Stimulated activated CD8-positive, alpha-beta memory T cell treated with anti-CD3 and anti-CD28 coated beads, Interleukin-7, amount 100 ng/mL, for 24 hours (primary cell): ENCODE measurements around the gene ASCC3.

Experiments
- DNase-seq: peaks from one replicate; pipeline ENCODE4 v3.0.0-alpha.2; 2020; ENCODE audit warnings: low read depth

ASCC3 gene

GRCh38 chr6:100464903-100465700 is 416.0 kb downstream of the ASCC3 start, which contains the start of gene SIM1:
Gene SIM1, minus strand, starts transcription at chr6:100464921. Its CDS starts 1,453 bp downstream, at chr6:100463468.
- DNase-seq: no peak

DNA sequence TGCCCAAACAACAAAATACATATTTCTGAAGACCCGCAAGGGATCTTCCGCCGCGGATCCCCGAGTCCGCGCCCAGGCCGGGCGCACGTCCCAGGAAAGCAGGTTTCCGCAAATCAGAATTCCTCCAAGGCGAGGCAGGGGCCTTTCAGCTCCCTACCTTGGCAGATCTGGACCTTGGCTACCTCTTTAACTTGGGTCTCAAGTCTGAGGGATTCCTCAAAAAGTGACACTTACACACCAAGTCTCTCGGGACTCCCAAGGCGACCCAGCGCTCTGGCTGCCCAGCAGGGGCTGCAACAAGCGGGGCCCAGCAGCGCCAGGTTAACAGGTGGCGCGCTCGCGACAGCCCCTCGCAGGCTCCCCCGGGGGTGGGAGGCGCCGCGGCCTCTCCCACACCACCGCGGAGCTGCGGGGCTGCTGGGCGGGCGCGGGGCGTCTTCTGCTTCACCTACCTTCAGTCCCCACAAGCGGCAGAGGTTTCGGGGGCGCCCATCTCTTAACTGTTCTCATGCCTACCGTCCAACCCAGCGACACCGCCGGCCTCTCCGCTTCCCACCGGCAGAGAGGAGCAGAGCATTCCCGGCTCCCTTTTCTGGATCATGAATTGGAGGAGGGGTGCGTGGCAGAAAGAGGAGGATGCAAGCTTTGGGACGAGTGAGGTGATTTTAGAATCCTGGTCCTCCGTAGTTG is 416.8 kb downstream of the ASCC3 start:
- DNase-seq: no peak

GRCh38 chr6:100463630-100464161 is 417.4 kb downstream of the ASCC3 start:
- no peak for DNase-seq

DNA sequence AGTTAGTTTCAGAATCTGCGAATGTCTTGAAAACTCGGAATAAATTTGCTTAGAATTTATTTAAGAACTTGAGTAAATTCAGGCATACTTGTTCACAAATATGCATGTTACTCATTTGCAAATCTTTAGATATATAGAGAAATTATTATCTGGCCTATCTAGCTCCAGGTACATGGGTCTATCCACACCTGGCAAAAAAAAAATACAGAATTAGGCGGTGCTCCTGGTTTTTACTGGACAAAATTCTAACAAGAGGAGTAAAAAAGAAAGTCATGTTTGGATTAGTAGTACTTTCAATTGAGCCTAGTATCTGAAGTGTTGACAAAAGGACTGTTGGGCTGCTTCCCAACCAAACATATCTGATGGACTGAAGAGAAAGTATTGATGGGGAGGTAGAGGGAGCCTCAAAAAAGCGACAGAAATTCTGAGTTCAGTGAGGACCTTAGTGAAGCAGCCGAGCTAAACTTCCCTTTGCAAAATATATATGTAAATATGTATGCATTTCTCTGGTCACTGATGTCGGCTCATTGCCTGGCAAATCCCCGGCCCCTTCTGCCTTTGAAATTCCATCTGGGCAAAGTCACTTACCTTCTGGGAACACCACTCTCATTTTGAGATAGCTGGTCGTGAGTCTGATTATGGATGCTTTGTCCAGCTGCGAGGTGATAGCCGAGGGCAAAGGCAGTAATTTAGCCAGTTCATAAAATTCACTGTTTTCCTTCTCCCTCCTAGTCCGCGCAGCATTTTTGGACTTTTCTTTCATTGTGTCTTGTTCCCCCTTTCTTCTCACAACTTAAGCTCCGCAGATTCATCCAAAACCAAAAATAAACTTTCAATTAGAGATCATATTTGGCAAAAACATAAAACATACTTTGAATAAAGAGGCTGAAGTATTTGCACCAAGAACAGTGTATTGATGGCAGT is 418.2 kb downstream of the ASCC3 start:
- no peak for DNase-seq

DNA sequence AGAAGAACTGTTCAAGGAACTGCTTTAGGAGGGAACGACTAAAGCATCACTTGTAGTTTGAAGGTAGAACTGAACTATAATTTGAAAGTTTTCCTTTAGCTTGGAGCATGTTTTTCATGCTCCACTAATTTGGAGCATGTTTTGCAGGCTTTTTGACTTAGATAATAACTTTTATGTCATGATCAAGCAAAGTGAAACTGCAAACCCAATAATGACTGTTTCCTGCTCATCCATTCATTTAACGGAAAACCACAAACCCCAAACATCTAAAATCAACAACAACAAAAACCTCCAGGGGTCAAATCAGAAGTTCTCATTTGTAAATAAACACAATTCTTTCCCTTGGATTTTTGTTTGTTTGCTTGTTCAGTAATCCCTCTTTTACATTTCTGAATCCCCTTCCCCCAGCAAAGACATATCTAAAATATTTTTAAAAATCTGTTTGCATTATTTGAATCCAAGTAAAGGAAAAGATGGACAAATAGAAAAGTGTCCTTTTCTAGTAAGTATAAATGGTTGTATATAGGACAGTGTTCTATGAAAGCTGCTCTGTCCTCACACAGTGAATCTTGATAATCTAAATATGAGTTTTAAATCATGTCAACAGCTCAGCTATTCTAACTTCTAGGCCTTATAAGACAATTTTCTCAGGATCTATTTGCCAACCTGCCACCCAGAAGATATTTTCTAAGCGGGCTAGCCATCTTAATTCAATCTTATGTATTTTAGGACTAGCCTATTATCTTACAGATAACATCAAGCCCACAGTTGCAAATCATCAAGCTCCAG is 419.0 kb downstream of the ASCC3 start:
- DNase-seq: no peak

- DNase-seq: no peak
Observed at GRCh38 chr6:100461278-100461916, 419.7 kb downstream of the ASCC3 start.

DNA sequence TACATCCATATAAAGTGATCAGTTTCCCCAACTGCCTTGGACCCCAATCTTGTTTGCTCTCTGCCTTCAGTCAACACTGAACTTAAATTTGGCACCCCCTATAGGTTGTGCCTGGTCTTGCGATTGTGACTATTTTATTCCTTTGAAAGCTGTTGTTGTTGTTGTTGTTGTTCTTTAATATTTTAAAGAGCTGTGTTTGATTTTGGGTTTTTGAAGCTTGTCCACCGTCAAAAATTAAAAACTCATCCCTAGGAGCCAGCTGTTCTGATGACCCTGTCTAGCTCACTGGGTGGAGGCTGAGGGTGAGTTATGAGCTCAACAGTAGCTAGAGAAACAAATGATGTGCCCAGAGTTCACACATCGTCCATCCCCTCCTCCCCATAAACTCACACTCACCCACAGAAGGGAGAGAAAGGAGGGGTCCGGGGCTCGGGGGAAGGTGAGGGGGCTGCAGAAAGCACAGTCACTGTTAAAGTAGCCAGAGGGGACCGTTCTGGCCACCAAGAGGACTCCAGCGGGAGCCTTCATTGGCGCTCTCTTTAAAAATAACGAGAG is 420.4 kb downstream of the ASCC3 start:
- no peak for DNase-seq

GRCh38 chr6:100459592-100460184 is 421.4 kb downstream of the ASCC3 start:
- DNase-seq: no peak

GRCh38 chr6:100458841-100459591 is 422.1 kb downstream of the ASCC3 start:
- DNase-seq: no peak
